ENCODE data around the gene KCNN3.
"Not testable (repeated sequence)": the region's sequence is repeated elsewhere in the genome, so short reads cannot be mapped to it uniquely, and the experiment has no call there.

KCNN3 gene

GRCh38 chr1:154870115-154870571 lies at the start of gene KCNN3:
TSS of gene KCNN3 (minus strand) at chr1:154870281. CDS start at chr1:154869964, 317 bp downstream.
- DNase-seq = peak; percentile 98 to 100

GRCh38 chr1:154913273-154913672 lies 43.2 kb upstream of the KCNN3 start:
- DNase-seq = peak in 1 of 2 experiments; percentile 18

- DNase-seq = no peak
Observed at GRCh38 chr1:154912755-154913154, 42.7 kb upstream of the KCNN3 start.

GRCh38 chr1:154911691-154912550 lies 41.8 kb upstream of the KCNN3 start:
- no peak for DNase-seq

GRCh38 chr1:154910851-154911250 lies 40.8 kb upstream of the KCNN3 start:
- no peak for DNase-seq

GRCh38 chr1:154908937-154909336 lies 38.9 kb upstream of the KCNN3 start:
- DNase-seq = no peak

- DNase-seq = not testable (repeated sequence)
Observed at GRCh38 chr1:154908129-154908528, 38.0 kb upstream of the KCNN3 start.

GRCh38 chr1:154906621-154907081 lies 36.6 kb upstream of the KCNN3 start:
- peak; percentile 34 to 63 for DNase-seq

GRCh38 chr1:154902938-154903566 lies 33.0 kb upstream of the KCNN3 start:
- DNase-seq = peak in 1 of 2 experiments; percentile 22

GRCh38 chr1:154901591-154901990 lies 31.5 kb upstream of the KCNN3 start:
- DNase-seq = no peak

- no peak for DNase-seq
Observed at GRCh38 chr1:154899041-154899440, 29.0 kb upstream of the KCNN3 start.

GRCh38 chr1:154896771-154897286 lies 26.7 kb upstream of the KCNN3 start:
- no peak for DNase-seq

- no peak for DNase-seq
Observed at GRCh38 chr1:154895798-154896197, 25.7 kb upstream of the KCNN3 start.

GRCh38 chr1:154891452-154891851 lies 21.4 kb upstream of the KCNN3 start:
- no peak for DNase-seq

GRCh38 chr1:154888757-154889156 lies 18.7 kb upstream of the KCNN3 start:
- DNase-seq = no peak

- peak in 1 of 2 experiments; percentile 36 for DNase-seq
Observed at GRCh38 chr1:154886281-154887015, 16.4 kb upstream of the KCNN3 start.

GRCh38 chr1:154884869-154885701 lies 15.0 kb upstream of the KCNN3 start:
- no peak for DNase-seq

GRCh38 chr1:154883919-154884868 lies 14.1 kb upstream of the KCNN3 start:
- DNase-seq = no peak

- DNase-seq = no peak
Observed at GRCh38 chr1:154881820-154882535, 11.9 kb upstream of the KCNN3 start.

- DNase-seq = no peak
Observed at GRCh38 chr1:154880671-154881070, 10.6 kb upstream of the KCNN3 start.

Measured in NCI-H526 (cell line).